ENCODE measurements around the gene SDHC.

SDHC gene

GRCh38 chr1:161342177-161342576, 28.0 kb downstream of the SDHC start:
- peaks cover 2% of the 10 kb centered on the region for H3K27me3 Mint-ChIP-seq (ENCODE audit: low read depth, poor library complexity)
- DNase-seq, result no peak
- no peak overlapping the region for H3K27ac Mint-ChIP-seq
- H3K4me1 Mint-ChIP-seq, result no peaks in the 10 kb centered on the region
- no peak overlapping the region for H3K4me3 Mint-ChIP-seq
- TF ChIP-seq CTCF (IDR thresholded peaks at IDR 0.05), result no peak
- H3K36me3 Mint-ChIP-seq (ENCODE audit: low read depth), result peaks cover 63% of the 10 kb centered on the region
- H3K9me3 Mint-ChIP-seq, result no peaks in the 10 kb centered on the region

- TF ChIP-seq CTCF (IDR thresholded peaks at IDR 0.05), result no peak
- Mint-ChIP-seq H3K9me3 (no peaks in the 10 kb centered on the region), H3K27ac (no peak overlapping the region), H3K27me3 (ENCODE audit: low read depth, poor library complexity) (peaks cover 2% of the 10 kb centered on the region), H3K4me1 (no peaks in the 10 kb centered on the region), H3K36me3 (ENCODE audit: low read depth) (peaks cover 60% of the 10 kb centered on the region), H3K4me3 (no peak overlapping the region)
- DNase-seq, result no peak
These were observed 28.6 kb downstream of the SDHC start for GRCh38 chr1:161342821-161343220.

GRCh38 chr1:161350671-161351070, 36.5 kb downstream of the SDHC start:
- Mint-ChIP-seq H3K4me1 (no peaks in the 10 kb centered on the region), H3K27me3 (ENCODE audit: low read depth, poor library complexity) (no peaks in the 10 kb centered on the region)

GRCh38 chr1:161351482-161351881, 37.3 kb downstream of the SDHC start:
- DNase-seq, result no peak
- Mint-ChIP-seq H3K27me3 (ENCODE audit: low read depth, poor library complexity) (no peaks in the 10 kb centered on the region), H3K4me1 (no peaks in the 10 kb centered on the region), H3K4me3 (no peak overlapping the region), H3K36me3 (ENCODE audit: low read depth) (peaks cover 36% of the 10 kb centered on the region), H3K27ac (no peak overlapping the region), H3K9me3 (no peaks in the 10 kb centered on the region)
- TF ChIP-seq CTCF (IDR thresholded peaks at IDR 0.05), result no peak

More at GRCh38 chr1:161350671-161351070, 36.5 kb downstream of the SDHC start:
- TF ChIP-seq CTCF (IDR thresholded peaks at IDR 0.05), result no peak
- Mint-ChIP-seq H3K27ac (no peak overlapping the region), H3K4me3 (no peak overlapping the region), H3K36me3 (ENCODE audit: low read depth) (peaks cover 30% of the 10 kb centered on the region), H3K9me3 (no peaks in the 10 kb centered on the region)
- no peak for DNase-seq

GRCh38 chr1:161357073-161357472, 42.9 kb downstream of the SDHC start:
- DNase-seq, result no peak

More at GRCh38 chr1:161357073-161357472, 42.9 kb downstream of the SDHC start:
- no peak overlapping the region for H3K27ac Mint-ChIP-seq
- no peaks in the 10 kb centered on the region for H3K27me3 Mint-ChIP-seq (ENCODE audit: low read depth, poor library complexity)
- H3K36me3 Mint-ChIP-seq (ENCODE audit: low read depth), result peaks cover 46% of the 10 kb centered on the region
- H3K4me1 Mint-ChIP-seq, result no peaks in the 10 kb centered on the region
- no peak overlapping the region for H3K4me3 Mint-ChIP-seq
- no peak for TF ChIP-seq CTCF (IDR thresholded peaks at IDR 0.05)
- no peaks in the 10 kb centered on the region for H3K9me3 Mint-ChIP-seq
